Activated naive CD4-positive, alpha-beta T cell treated with anti-CD3 and anti-CD28 coated beads, Interleukin-2, amount 10 ng/mL, durations not matched to agents 7 days and 5 days (primary cell): ENCODE results near the gene MROH7.

Experiments
- CTCF ChIA-PET: fragments of 350-600 bp; sonication (Branson Sonifier 250); formaldehyde crosslinking; loops from one replicate; lab custom pipeline; 2021; ENCODE audit warnings: antibody characterized with exemption; lab: Charles Lee
- DNase-seq: peaks from one replicate; pipeline ENCODE4 v3.0.0-alpha.2; 2020
- H3K27ac Mint-ChIP-seq: one replicate; pipeline ENCODE4 v1.8.0; 2021; ENCODE audit warnings: mild to moderate bottlenecking, moderate library complexity, mixed read lengths
- H3K27me3 Mint-ChIP-seq: one replicate; pipeline ENCODE4 v1.8.0; 2021; ENCODE audit warnings: mild to moderate bottlenecking, mixed read lengths
- H3K36me3 Mint-ChIP-seq: one replicate; pipeline ENCODE4 v1.8.0; 2021; ENCODE audit warnings: mixed read lengths
- H3K4me1 Mint-ChIP-seq: one replicate; pipeline ENCODE4 v1.8.0; 2021; ENCODE audit warnings: mixed read lengths
- H3K4me3 Mint-ChIP-seq: one replicate; pipeline ENCODE4 v1.8.0; 2021; ENCODE audit warnings: mild to moderate bottlenecking, moderate library complexity, mixed read lengths
- H3K9me3 Mint-ChIP-seq: one replicate; pipeline ENCODE4 v1.8.0; 2021; ENCODE audit warnings: mixed read lengths

MROH7 gene

GRCh38 chr1:54683453-54683852, 41.9 kb downstream of the MROH7 start:
- Mint-ChIP-seq H3K9me3 (no peaks in the 10 kb centered on the region), H3K27ac (no peak overlapping the region), H3K4me1 (no peaks in the 10 kb centered on the region), H3K27me3 (no peaks in the 10 kb centered on the region), H3K4me3 (no peak overlapping the region), H3K36me3 (no peaks in the 10 kb centered on the region)
- no peak for DNase-seq
- CTCF ChIA-PET = no interaction called here

DNA sequence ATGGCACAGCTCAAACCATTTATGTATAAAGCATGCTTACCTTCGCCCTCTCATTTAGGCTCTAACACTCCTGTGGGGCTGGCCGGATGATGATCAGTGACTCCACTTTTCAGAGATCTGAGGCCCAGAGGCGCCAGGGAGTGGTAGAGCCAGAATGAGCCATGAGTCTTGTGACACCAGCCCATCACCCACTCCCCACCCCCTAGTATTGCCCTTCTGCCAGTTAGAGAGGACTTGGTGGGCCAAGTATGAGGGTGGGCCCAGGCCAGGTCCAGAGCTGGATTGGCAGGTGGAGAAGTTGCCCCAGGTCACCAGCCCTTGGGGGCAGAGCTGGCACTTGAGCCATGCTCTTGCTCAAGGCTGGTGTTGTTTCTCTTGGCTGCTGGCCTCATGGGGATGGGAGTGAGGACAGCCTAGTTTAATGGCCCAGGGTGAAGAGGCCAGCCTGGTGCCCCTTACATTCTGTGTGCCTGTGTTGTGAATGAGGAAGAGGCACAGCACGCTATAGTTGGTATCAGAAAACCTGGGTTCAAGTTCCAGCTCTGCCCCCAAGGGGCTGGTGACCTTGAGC, 43.8 kb downstream of the MROH7 start:
- Mint-ChIP-seq H3K36me3 (no peaks in the 10 kb centered on the region), H3K4me3 (no peak overlapping the region), H3K4me1 (no peaks in the 10 kb centered on the region), H3K9me3 (no peaks in the 10 kb centered on the region), H3K27me3 (peaks cover 11% of the 10 kb centered on the region), H3K27ac (no peak overlapping the region)
- CTCF ChIA-PET = no interaction called here
- no peak for DNase-seq

- no peaks in the 10 kb centered on the region for H3K4me1 Mint-ChIP-seq
- H3K27me3 Mint-ChIP-seq = peaks cover 11% of the 10 kb centered on the region
- DNase-seq = no peak
- no peaks in the 10 kb centered on the region for H3K36me3 Mint-ChIP-seq
- no peak overlapping the region for H3K27ac Mint-ChIP-seq
- CTCF ChIA-PET = no interaction called here
- H3K4me3 Mint-ChIP-seq = no peak overlapping the region
- H3K9me3 Mint-ChIP-seq = no peaks in the 10 kb centered on the region
Observed at GRCh38 chr1:54686155-54686554, 44.6 kb downstream of the MROH7 start.

DNA sequence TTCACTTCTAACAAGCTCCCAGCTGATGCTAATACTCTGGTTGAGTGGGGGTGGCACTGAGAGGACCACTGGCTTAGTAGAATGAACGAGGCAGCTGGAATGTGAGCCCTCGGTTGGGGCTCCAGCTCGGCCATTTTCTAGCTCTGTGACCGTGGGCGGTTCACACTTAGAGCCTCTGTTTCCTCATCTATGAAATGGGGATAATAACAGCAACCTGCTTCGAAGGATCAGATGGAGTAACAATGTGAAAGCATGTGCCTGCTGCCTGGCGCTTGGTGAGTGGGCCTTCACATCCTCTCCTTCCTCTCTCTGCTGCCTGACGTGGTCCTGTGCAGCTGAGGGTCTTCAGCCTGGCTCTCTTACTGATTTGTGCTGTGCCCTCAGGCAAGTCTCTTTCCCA, 53.2 kb downstream of the MROH7 start:
- no peak for DNase-seq
- no peaks in the 10 kb centered on the region for H3K36me3 Mint-ChIP-seq
- no peaks in the 10 kb centered on the region for H3K4me1 Mint-ChIP-seq
- no peak overlapping the region for H3K4me3 Mint-ChIP-seq
- H3K27ac Mint-ChIP-seq = no peak overlapping the region
- CTCF ChIA-PET = no interaction called here
- H3K9me3 Mint-ChIP-seq = no peaks in the 10 kb centered on the region
- peaks cover 21% of the 10 kb centered on the region for H3K27me3 Mint-ChIP-seq

DNA sequence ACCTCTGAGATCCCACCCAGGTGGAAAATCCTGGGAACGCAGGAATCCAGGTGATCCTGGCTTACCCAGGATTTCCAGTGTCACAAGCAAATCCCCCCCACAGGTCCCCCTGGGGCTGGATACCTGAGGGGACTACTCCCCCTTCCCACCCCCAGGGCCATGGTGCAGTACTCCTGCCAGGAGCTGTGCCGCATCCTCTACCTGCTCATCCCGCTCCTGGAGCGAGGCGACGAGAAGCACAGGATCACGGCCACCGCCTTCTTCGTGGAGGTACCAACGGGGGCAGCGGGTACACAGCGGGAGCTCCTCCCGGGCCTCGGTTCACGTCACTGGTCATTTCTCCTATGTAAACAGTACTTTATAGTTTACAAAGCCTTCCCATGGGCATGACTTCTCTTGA, 53.6 kb downstream of the MROH7 start:
- Mint-ChIP-seq H3K27ac (no peak overlapping the region), H3K4me1 (no peaks in the 10 kb centered on the region), H3K9me3 (no peaks in the 10 kb centered on the region), H3K4me3 (no peak overlapping the region), H3K27me3 (peaks cover 24% of the 10 kb centered on the region), H3K36me3 (no peaks in the 10 kb centered on the region)
- no peak for DNase-seq
- CTCF ChIA-PET = no interaction called here

- H3K9me3 Mint-ChIP-seq = no peaks in the 10 kb centered on the region
- CTCF ChIA-PET = no interaction called here
- peaks cover 24% of the 10 kb centered on the region for H3K27me3 Mint-ChIP-seq
- DNase-seq = no peak
- H3K4me1 Mint-ChIP-seq = no peaks in the 10 kb centered on the region
- H3K27ac Mint-ChIP-seq = no peak overlapping the region
- H3K4me3 Mint-ChIP-seq = no peak overlapping the region
- H3K36me3 Mint-ChIP-seq = no peaks in the 10 kb centered on the region
Observed at GRCh38 chr1:54695764-54696163, 54.2 kb downstream of the MROH7 start.

DNA sequence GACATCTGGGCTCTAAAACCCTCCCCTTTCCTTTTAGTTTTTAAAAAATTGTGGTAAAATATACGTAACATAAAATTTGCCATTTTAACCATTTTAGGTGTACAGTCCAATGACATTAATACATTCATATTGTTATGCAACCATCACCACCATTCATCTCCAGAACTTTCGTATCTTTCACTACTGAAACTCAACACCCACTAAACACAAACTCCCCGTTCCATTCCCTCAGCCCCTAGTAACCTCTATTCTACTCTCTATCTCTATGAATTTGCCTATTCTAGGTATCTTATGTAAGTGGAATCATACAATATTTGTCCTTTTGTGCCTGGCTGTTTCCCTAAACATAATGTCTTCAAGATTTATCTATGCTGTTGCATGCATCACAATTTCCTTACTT, 54.7 kb downstream of the MROH7 start:
- CTCF ChIA-PET = no interaction called here
- Mint-ChIP-seq H3K4me1 (no peaks in the 10 kb centered on the region), H3K9me3 (no peaks in the 10 kb centered on the region), H3K27me3 (peaks cover 28% of the 10 kb centered on the region), H3K36me3 (no peaks in the 10 kb centered on the region), H3K27ac (no peak overlapping the region), H3K4me3 (no peak overlapping the region)
- DNase-seq = no peak

- Mint-ChIP-seq H3K4me1 (no peaks in the 10 kb centered on the region), H3K27ac (no peak overlapping the region), H3K27me3 (peaks cover 24% of the 10 kb centered on the region), H3K9me3 (no peaks in the 10 kb centered on the region), H3K4me3 (no peak overlapping the region), H3K36me3 (no peaks in the 10 kb centered on the region)
- no peak for DNase-seq
- CTCF ChIA-PET = no interaction called here
Observed at GRCh38 chr1:54697896-54698295, 56.3 kb downstream of the MROH7 start.

DNA sequence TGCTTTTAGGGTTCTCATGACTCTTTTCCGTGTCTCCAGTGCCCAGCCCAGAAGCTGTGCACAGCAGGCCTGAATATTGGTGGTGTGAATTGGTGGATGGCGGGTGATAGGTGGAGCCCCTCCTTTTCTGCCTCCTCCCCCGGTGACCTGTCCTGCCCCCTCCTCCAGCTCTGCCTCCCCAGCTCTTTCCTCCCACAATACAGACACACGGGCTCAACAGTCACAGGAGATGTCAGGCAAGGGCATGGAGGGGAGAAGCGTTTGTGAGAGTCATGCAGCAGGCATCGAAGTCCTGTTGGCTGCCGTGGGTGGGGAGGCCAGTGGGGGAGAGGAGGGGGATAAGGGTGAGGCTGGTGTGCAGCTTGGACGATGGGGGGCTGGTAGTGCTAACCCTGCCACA, 56.8 kb downstream of the MROH7 start:
- no peaks in the 10 kb centered on the region for H3K4me1 Mint-ChIP-seq
- CTCF ChIA-PET = no interaction called here
- no peaks in the 10 kb centered on the region for H3K9me3 Mint-ChIP-seq
- no peaks in the 10 kb centered on the region for H3K36me3 Mint-ChIP-seq
- H3K4me3 Mint-ChIP-seq = no peak overlapping the region
- H3K27ac Mint-ChIP-seq = no peak overlapping the region
- peaks cover 25% of the 10 kb centered on the region for H3K27me3 Mint-ChIP-seq
- no peak for DNase-seq

GRCh38 chr1:54699936-54700525, 58.4 kb downstream of the MROH7 start:
- no peak for DNase-seq
- H3K9me3 Mint-ChIP-seq = no peaks in the 10 kb centered on the region
- no peaks in the 10 kb centered on the region for H3K4me1 Mint-ChIP-seq
- no peak overlapping the region for H3K4me3 Mint-ChIP-seq
- no peak overlapping the region for H3K27ac Mint-ChIP-seq
- no peaks in the 10 kb centered on the region for H3K36me3 Mint-ChIP-seq
- CTCF ChIA-PET = interaction anchor here (0.9 kb wide), 1 partner anchor 200 kb away, joined by 3 read pairs; no protein-coding TSS in a partner anchor
- H3K27me3 Mint-ChIP-seq = peaks cover 25% of the 10 kb centered on the region

GRCh38 chr1:54701066-54701465, 59.5 kb downstream of the MROH7 start:
- no peaks in the 10 kb centered on the region for H3K9me3 Mint-ChIP-seq
- no peak overlapping the region for H3K27ac Mint-ChIP-seq
- H3K4me1 Mint-ChIP-seq = no peaks in the 10 kb centered on the region
- H3K27me3 Mint-ChIP-seq = peaks cover 25% of the 10 kb centered on the region
- DNase-seq = no peak
- H3K4me3 Mint-ChIP-seq = no peak overlapping the region
- H3K36me3 Mint-ChIP-seq = no peaks in the 10 kb centered on the region
- CTCF ChIA-PET = interaction anchor here (0.9 kb wide), 1 partner anchor 201 kb away, joined by 3 read pairs; no protein-coding TSS in a partner anchor

GRCh38 chr1:54701996-54702395, 60.4 kb downstream of the MROH7 start:
- Mint-ChIP-seq H3K9me3 (no peaks in the 10 kb centered on the region), H3K27ac (no peak overlapping the region), H3K4me1 (no peaks in the 10 kb centered on the region), H3K36me3 (no peaks in the 10 kb centered on the region), H3K27me3 (peaks cover 25% of the 10 kb centered on the region), H3K4me3 (no peak overlapping the region)
- DNase-seq = no peak
- CTCF ChIA-PET = interaction anchor here (0.7 to 1.2 kb wide), 3 partner anchors 30 to 108 kb away, joined by 3 to 4 read pairs (median 3); no protein-coding TSS in a partner anchor

DNA sequence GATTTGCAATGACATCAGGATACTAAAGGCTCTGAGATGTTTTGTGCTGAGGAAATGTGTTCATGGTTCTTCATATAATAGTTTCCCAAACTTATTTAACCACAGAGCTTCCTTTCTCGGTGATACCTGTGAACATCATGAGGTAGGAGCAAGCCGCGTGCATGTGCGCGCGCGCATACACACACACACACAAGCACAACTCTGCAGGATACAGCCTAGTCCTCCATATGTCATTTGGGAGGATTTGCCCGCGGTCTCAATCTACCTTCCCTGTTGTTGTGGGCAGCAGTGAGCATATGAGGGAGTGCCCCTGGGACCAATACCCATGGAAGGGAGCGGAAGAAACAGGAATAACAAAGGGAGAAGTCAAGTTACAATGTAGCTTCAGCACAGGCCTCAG, 61.9 kb downstream of the MROH7 start:
- Mint-ChIP-seq H3K9me3 (no peaks in the 10 kb centered on the region), H3K36me3 (no peaks in the 10 kb centered on the region), H3K27me3 (peaks cover 24% of the 10 kb centered on the region), H3K4me3 (no peak overlapping the region), H3K4me1 (no peaks in the 10 kb centered on the region), H3K27ac (no peak overlapping the region)
- CTCF ChIA-PET = no interaction called here
- no peak for DNase-seq

DNA sequence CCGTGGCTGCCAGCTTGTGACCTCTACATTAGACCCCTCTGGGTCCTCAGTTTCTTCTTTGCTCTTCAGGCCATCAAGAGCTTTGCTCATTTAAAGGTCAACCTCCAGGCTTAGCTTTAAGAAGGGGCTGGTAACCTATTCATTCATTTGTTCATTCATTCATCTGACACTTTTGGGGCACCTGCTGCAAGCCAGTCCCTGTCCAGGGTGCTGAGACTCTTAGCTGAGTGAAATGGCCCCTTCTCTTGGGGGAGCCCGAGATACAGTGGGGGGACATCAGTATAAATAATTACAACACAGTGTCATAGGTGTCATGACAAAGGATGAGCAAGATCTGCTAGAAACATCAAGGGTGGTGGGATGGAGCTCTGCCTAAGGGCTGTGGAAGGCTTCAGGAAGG, 63.6 kb downstream of the MROH7 start:
- no peak overlapping the region for H3K4me3 Mint-ChIP-seq
- H3K9me3 Mint-ChIP-seq = no peaks in the 10 kb centered on the region
- H3K27me3 Mint-ChIP-seq = peaks cover 10% of the 10 kb centered on the region
- DNase-seq = no peak
- H3K27ac Mint-ChIP-seq = no peak overlapping the region
- CTCF ChIA-PET = no interaction called here
- no peaks in the 10 kb centered on the region for H3K4me1 Mint-ChIP-seq
- H3K36me3 Mint-ChIP-seq = no peaks in the 10 kb centered on the region

- H3K27ac Mint-ChIP-seq = no peak overlapping the region
Observed at GRCh38 chr1:54706419-54706818, 64.8 kb downstream of the MROH7 start.

More at GRCh38 chr1:54706419-54706818, 64.8 kb downstream of the MROH7 start:
- Mint-ChIP-seq H3K9me3 (no peaks in the 10 kb centered on the region), H3K27me3 (peaks cover 6% of the 10 kb centered on the region), H3K36me3 (no peaks in the 10 kb centered on the region), H3K4me3 (no peak overlapping the region), H3K4me1 (no peaks in the 10 kb centered on the region)
- DNase-seq = no peak
- CTCF ChIA-PET = no interaction called here
